NCI-H2107 treated with DMSO at 0.1 percent for 48 hours (cell line): ENCODE results near the gene TCHHL1.

Source experiments
- DNase-seq: peaks from one replicate; lab custom pipeline; 2025; ENCODE audit not compliant: unreplicated experiment; lab: John Stamatoyannopoulos, UW

TCHHL1 gene

GRCh38 chr1:152089014-152089674, at the start of gene TCHHL1:
Gene TCHHL1, minus strand, starts transcription at chr1:152089064. Its CDS starts 921 bp downstream, at chr1:152088143.
- no peak for DNase-seq

GRCh38 chr1:152137215-152137614, 48.4 kb upstream of the TCHHL1 start:
- DNase-seq = no peak

GRCh38 chr1:152130186-152130585, 41.3 kb upstream of the TCHHL1 start:
- no peak for DNase-seq

GRCh38 chr1:152127673-152128072, 38.8 kb upstream of the TCHHL1 start:
- no peak for DNase-seq

- no peak for DNase-seq
Measured at GRCh38 chr1:152125834-152126443, 37.1 kb upstream of the TCHHL1 start.

GRCh38 chr1:152118915-152119314, 30.1 kb upstream of the TCHHL1 start:
- no peak for DNase-seq

GRCh38 chr1:152115344-152115743, 26.5 kb upstream of the TCHHL1 start, which contains the start of gene TCHH:
Gene TCHH, minus strand, starts transcription at chr1:152115444. Its CDS starts 1,364 bp downstream, at chr1:152114080.
- DNase-seq = no peak

GRCh38 chr1:152112885-152113432, 24.1 kb upstream of the TCHHL1 start:
- no peak for DNase-seq

GRCh38 chr1:152112101-152112884, 23.4 kb upstream of the TCHHL1 start:
- no peak for DNase-seq

- no peak for DNase-seq
Measured at GRCh38 chr1:152111515-152111968, 22.7 kb upstream of the TCHHL1 start.

GRCh38 chr1:152110860-152111514, 22.1 kb upstream of the TCHHL1 start:
- no peak for DNase-seq

GRCh38 chr1:152110365-152110859, 21.5 kb upstream of the TCHHL1 start:
- no peak for DNase-seq

GRCh38 chr1:152109998-152110294, 21.1 kb upstream of the TCHHL1 start:
- DNase-seq = no peak

- no peak for DNase-seq
Measured at GRCh38 chr1:152109231-152109997, 20.6 kb upstream of the TCHHL1 start.

- DNase-seq = no peak
Measured at GRCh38 chr1:152108882-152109222, 20.0 kb upstream of the TCHHL1 start.

GRCh38 chr1:152107984-152108881, 19.4 kb upstream of the TCHHL1 start:
- DNase-seq = no peak

- no peak for DNase-seq
Measured at GRCh38 chr1:152107031-152107983, 18.4 kb upstream of the TCHHL1 start.

GRCh38 chr1:152104854-152105253, 16.0 kb upstream of the TCHHL1 start:
- DNase-seq = no peak
